Stimulated activated naive CD8-positive, alpha-beta T cell treated with anti-CD3 and anti-CD28 coated beads, Interleukin-15, Interleukin-2, amounts not matched to agents 100 U/mL and 50 U/mL, for 24 hours (primary cell): ENCODE results near the gene GABRB3.

ENCODE experiments used
- ATAC-seq: fragments of 150-1000 bp; cut with Tn5 transposase; one replicate; pipeline ENCODE4 v1.10.0; 2021
- DNase-seq: peaks from one replicate; pipeline ENCODE4 v3.0.0; 2021

GABRB3 gene

GRCh38 chr15:26551473-26551872, 221.4 kb downstream of the GABRB3 start:
- no peak for DNase-seq
- ATAC-seq = no peak

- ATAC-seq = no peak
- no peak for DNase-seq
Measured at GRCh38 chr15:26550880-26551279, 222.0 kb downstream of the GABRB3 start.

- ATAC-seq (no peak), DNase-seq (no peak)
Measured at GRCh38 chr15:26537663-26538062, 235.2 kb downstream of the GABRB3 start.

- ATAC-seq (no peak), DNase-seq (no peak)
Measured at GRCh38 chr15:26531489-26531888, 241.4 kb downstream of the GABRB3 start.

GRCh38 chr15:26525096-26525495, 247.8 kb downstream of the GABRB3 start:
- ATAC-seq = no peak

GRCh38 chr15:26521691-26522198, 251.1 kb downstream of the GABRB3 start:
- DNase-seq = no peak
- ATAC-seq = no peak

More at GRCh38 chr15:26525096-26525495, 247.8 kb downstream of the GABRB3 start:
- DNase-seq = no peak

- no peak for ATAC-seq
- no peak for DNase-seq
Measured at GRCh38 chr15:26521130-26521529, 251.7 kb downstream of the GABRB3 start.

GRCh38 chr15:26518885-26519284, 254.0 kb downstream of the GABRB3 start:
- no peak for ATAC-seq
- DNase-seq = no peak

GRCh38 chr15:26516102-26516980, 256.5 kb downstream of the GABRB3 start:
- no peak for DNase-seq
- no peak for ATAC-seq

- ATAC-seq = no peak
- DNase-seq = no peak
Measured at GRCh38 chr15:26504009-26504408, 268.9 kb downstream of the GABRB3 start.
